PC-3 (cell line): ENCODE data around the gene ST3GAL5.

Experiments used
- CTCF ChIP-seq: fragments of 300-600 bp; sonication (generic); conservative IDR thresholded peaks from 2 replicates; pipeline ENCODE4 v1.5.1; 2017; ENCODE audit warnings: antibody characterized with exemption, low read depth, mild to moderate bottlenecking, low read length
- EZH2 ChIP-seq: fragments of 300-600 bp; sonication (generic); IDR thresholded peaks from one replicate; pipeline ENCODE4 v1.6.1; 2017; ENCODE audit warnings: antibody characterized with exemption, mild to moderate bottlenecking, low read length; ENCODE audit not compliant: unreplicated experiment

GRCh38 chr2:85854897-85855296, 33.9 kb downstream of the ST3GAL5 start:
- no peak for TF ChIP-seq CTCF
- TF ChIP-seq EZH2: no peak
